Chondrocyte (in vitro differentiated cells): ENCODE measurements around the gene TFPT. TPM values are rescaled to one million over a fixed set of nuclear protein-coding genes. Genes with fewer than 3 reads are reported as not detected.
A peak's percentile ranks its signal among the peaks of the same experiment; 100 is the strongest.

ENCODE experiments used
- DNase-seq: peaks from one replicate; pipeline ENCODE4 v3.0.0; 2021; ENCODE audit warnings: mixed read lengths, low spot score
- H3K27ac Mint-ChIP-seq: one replicate; pipeline ENCODE4 v1.8.0; 2021; ENCODE audit warnings: mild to moderate bottlenecking, moderate library complexity, mixed read lengths; ENCODE audit not compliant: unreplicated experiment
- H3K27me3 Mint-ChIP-seq: 2 replicates; pipeline ENCODE4 v1.8.0; 2021; ENCODE audit warnings: low read depth, mixed read lengths
- H3K36me3 Mint-ChIP-seq: 2 replicates; pipeline ENCODE4 v1.8.0; 2021; ENCODE audit warnings: low read depth, mixed read lengths
- H3K4me1 Mint-ChIP-seq: 2 replicates; pipeline ENCODE4 v1.8.0; 2021; ENCODE audit warnings: low read depth, mild to moderate bottlenecking, mixed read lengths
- H3K4me3 Mint-ChIP-seq: one replicate; pipeline ENCODE4 v1.8.0; 2021; ENCODE audit warnings: mild to moderate bottlenecking, moderate library complexity, mixed read lengths; ENCODE audit not compliant: unreplicated experiment
- H3K9me3 Mint-ChIP-seq: 2 replicates; pipeline ENCODE4 v1.8.0; 2021; ENCODE audit warnings: low read depth, mixed read lengths
- total RNA-seq: library from RNA; stranded (reverse); gene quantifications from 3 replicates; pipeline ENCODE4 v1.2.1, GENCODE V29; 2021
- TF ChIP-seq, protein P1 (sequence below): fragments of 200-600 bp; sonication (generic); IDR thresholded peaks from 2 replicates; pipeline ENCODE4 v1.5.0; 2021; ENCODE audit warnings: antibody characterized with exemption, mild to moderate bottlenecking, moderate library complexity

The TFPT gene
- total RNA-seq, 1 donor from 2014 or later: 28.5 TPM

GRCh38 chr19:54162241-54162805 lies 46.9 kb upstream of the TFPT start:
- H3K4me3 Mint-ChIP-seq: peak overlapping the region; percentile 82
- H3K4me1 Mint-ChIP-seq: peaks cover 41% of the 10 kb centered on the region
- H3K27me3 Mint-ChIP-seq: no peaks in the 10 kb centered on the region
- TF ChIP-seq, protein P1, sequence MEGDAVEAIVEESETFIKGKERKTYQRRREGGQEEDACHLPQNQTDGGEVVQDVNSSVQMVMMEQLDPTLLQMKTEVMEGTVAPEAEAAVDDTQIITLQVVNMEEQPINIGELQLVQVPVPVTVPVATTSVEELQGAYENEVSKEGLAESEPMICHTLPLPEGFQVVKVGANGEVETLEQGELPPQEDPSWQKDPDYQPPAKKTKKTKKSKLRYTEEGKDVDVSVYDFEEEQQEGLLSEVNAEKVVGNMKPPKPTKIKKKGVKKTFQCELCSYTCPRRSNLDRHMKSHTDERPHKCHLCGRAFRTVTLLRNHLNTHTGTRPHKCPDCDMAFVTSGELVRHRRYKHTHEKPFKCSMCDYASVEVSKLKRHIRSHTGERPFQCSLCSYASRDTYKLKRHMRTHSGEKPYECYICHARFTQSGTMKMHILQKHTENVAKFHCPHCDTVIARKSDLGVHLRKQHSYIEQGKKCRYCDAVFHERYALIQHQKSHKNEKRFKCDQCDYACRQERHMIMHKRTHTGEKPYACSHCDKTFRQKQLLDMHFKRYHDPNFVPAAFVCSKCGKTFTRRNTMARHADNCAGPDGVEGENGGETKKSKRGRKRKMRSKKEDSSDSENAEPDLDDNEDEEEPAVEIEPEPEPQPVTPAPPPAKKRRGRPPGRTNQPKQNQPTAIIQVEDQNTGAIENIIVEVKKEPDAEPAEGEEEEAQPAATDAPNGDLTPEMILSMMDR: no peak
- H3K36me3 Mint-ChIP-seq: peaks cover 3% of the 10 kb centered on the region
- H3K9me3 Mint-ChIP-seq: no peaks in the 10 kb centered on the region
- no peak for DNase-seq
- H3K27ac Mint-ChIP-seq: peak overlapping the region; percentile 69

DNA sequence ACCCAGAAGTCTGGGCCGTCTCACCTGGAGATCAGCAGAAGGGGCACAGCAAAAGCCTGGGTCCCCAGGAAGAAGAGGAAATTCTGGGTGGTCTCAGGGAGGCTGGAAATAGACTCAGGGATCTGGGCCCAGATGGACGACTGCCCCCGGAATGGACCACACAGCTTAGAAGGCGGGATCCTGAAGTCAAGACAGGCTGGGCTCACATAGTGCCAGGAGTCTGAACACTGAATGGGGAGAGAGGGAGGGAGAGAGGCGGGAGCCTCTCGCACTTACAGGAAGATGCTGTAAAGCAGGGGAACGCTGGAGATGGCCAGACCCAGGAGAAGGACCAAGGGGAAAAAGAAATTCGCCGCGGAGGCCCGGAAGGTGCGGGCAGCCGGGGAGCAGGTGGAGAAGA lies 45.4 kb upstream of the TFPT start:
- Mint-ChIP-seq H3K4me3 (peak overlapping the region; percentile 94), H3K9me3 (no peaks in the 10 kb centered on the region), H3K27ac (peak overlapping the region; percentile 97), H3K36me3 (peaks cover 9% of the 10 kb centered on the region), H3K4me1 (peaks cover 44% of the 10 kb centered on the region), H3K27me3 (no peaks in the 10 kb centered on the region)
- TF ChIP-seq, protein P1: no peak
- no peak for DNase-seq

GRCh38 chr19:54160182-54160811 lies 44.8 kb upstream of the TFPT start:
- no peak for DNase-seq
- H3K27ac Mint-ChIP-seq: peak overlapping the region; percentile 97
- H3K4me3 Mint-ChIP-seq: peak overlapping the region; percentile 94
- no peaks in the 10 kb centered on the region for H3K9me3 Mint-ChIP-seq
- H3K4me1 Mint-ChIP-seq: peaks cover 44% of the 10 kb centered on the region
- peaks cover 9% of the 10 kb centered on the region for H3K36me3 Mint-ChIP-seq
- TF ChIP-seq, protein P1: no peak
- no peaks in the 10 kb centered on the region for H3K27me3 Mint-ChIP-seq

DNA sequence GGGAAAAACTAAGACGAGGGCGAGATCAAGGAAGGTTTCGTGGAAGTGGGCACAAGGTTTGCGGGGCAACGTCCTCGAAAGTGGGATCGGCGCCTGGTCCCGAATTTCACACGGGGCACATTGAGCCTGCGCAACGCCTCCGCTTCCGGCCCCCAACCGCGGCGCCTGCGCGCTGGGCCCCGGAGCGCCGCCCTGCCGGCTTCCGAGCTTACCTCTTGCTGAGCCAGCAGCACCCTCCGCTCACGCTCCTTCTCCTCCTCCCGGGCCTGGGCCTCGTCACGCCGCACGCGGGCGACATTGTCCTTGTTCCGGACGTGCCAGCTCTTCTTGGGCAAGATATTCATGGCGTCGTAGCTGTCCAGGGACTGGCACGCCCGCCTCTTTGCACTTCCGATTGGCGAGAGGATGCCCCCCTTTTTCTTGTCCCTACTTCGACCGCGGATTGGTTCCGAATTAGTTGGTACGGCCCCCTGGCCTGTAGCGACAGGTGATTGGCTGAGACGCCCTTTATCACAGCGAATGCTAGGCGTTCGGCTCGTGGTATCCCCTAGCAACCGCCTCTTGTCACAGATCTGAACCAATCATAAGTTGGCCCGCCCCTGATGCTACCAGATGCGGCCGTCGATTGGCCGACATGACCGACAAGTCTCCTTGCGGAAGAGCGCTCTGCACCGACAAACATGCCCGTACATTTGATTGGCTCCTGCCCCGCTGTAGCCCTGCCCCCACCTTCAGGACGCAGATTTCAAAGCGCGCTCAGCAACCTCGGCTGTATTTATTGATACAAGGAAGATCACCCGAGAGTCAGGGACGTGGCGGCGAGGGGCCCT lies 44.1 kb upstream of the TFPT start, which contains the start of gene LENG1:
LENG1 (minus strand) TSS at position 370 of the 830 bp plus-strand sequence; CDS start at position 344, 26 bp downstream.
- Mint-ChIP-seq H3K9me3 (no peaks in the 10 kb centered on the region), H3K4me1 (peaks cover 45% of the 10 kb centered on the region), H3K36me3 (peaks cover 11% of the 10 kb centered on the region), H3K4me3 (peak within 1 kb of the TSS; percentile 94), H3K27ac (peak within 1 kb of the TSS; percentile 100), H3K27me3 (no peaks in the 10 kb centered on the region)
- TF ChIP-seq, protein P1: peak; percentile 76
- peak; percentile 100 for DNase-seq

- H3K4me3 Mint-ChIP-seq: peak overlapping the region; percentile 94
- H3K9me3 Mint-ChIP-seq: no peaks in the 10 kb centered on the region
- no peaks in the 10 kb centered on the region for H3K27me3 Mint-ChIP-seq
- no peak for DNase-seq
- H3K27ac Mint-ChIP-seq: peak overlapping the region; percentile 100
- H3K4me1 Mint-ChIP-seq: peaks cover 41% of the 10 kb centered on the region
- TF ChIP-seq, protein P1: no peak
- H3K36me3 Mint-ChIP-seq: peaks cover 14% of the 10 kb centered on the region
These were observed 43.4 kb upstream of the TFPT start for GRCh38 chr19:54158812-54159351.
